HG02759 (cell line): ENCODE data around the gene ID3.

ENCODE experiments used
- ATAC-seq: cut with Tn5 transposase; IDR thresholded peaks from one replicate; pipeline ENCODE4 v1.9.1; 2021; ENCODE audit warnings: mild to moderate bottlenecking, moderate library complexity; ENCODE audit not compliant: unreplicated experiment

ID3 gene

DNA sequence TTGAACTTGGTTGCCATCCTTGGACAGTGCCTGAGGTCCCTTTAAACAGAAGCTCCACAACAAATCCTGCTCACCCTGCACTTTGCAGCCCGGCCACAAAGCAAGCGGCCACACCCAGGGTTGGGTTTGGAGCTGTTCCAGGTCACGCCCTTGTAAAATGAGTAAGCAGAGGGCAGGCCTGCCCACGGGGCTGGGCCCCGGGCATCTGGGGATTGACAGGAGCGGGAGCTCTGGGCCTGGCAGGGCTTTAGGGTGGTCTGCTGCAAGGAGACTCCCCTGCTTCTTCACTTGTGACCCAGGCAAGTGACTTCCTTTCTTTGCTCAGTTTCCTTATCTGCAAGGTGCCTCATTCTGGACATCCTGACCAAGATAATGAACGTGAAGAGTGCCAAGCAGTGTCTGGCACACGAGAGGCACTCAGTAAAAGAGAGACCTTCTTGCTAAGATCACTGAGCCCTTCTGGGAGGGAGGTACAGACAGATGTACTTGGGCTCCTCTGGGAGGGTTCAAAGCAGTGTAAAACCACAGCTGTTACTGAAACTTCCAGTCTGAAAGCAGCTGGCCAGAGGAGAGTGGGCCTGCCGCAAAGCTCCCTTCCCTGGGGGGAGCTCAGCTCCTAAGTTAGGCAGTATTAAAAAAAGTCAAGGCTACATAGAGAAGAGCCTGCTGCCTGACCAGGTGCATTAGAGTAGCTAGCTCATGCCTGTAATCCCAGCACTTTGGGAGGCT lies 30.9 kb downstream of the ID3 start:
- peak; percentile 42 for ATAC-seq

DNA sequence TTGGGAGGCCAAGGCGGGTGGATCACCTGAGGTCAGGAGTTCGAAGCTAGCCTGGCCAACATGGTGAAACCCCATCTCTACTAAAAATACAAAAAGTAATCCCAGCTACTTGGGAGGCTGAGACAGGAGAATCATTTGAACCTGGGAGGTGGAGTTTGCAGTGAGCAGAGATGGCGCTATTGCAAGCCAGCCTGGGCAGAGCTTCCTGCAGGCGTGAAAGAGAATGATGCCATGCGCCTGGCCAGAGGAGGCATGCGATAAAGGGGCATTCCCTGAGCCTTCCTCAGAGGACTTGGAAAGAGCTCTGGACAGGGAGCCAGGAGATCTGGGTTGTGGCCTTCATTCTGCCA lies 31.4 kb downstream of the ID3 start:
- no peak for ATAC-seq

DNA sequence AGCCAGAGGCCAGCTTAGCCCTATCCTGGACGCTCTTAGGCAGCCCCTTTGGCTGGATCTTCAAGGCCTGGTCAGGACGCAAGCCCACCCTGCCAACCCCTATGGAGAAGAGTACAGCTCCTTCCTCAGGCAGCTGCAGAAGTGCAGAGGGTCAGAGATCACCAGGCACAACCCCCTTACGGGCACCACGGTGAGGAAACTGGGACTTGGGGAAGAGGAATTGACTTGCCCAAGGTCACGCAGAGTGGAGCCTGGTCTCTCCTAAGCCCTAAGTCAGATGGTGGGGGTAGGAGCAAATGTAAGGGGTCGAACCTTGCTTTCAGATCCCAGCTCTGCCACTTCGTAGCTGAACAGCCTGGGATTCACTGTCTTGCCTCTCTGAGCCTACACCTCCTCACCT lies 31.9 kb downstream of the ID3 start:
- no peak for ATAC-seq

DNA sequence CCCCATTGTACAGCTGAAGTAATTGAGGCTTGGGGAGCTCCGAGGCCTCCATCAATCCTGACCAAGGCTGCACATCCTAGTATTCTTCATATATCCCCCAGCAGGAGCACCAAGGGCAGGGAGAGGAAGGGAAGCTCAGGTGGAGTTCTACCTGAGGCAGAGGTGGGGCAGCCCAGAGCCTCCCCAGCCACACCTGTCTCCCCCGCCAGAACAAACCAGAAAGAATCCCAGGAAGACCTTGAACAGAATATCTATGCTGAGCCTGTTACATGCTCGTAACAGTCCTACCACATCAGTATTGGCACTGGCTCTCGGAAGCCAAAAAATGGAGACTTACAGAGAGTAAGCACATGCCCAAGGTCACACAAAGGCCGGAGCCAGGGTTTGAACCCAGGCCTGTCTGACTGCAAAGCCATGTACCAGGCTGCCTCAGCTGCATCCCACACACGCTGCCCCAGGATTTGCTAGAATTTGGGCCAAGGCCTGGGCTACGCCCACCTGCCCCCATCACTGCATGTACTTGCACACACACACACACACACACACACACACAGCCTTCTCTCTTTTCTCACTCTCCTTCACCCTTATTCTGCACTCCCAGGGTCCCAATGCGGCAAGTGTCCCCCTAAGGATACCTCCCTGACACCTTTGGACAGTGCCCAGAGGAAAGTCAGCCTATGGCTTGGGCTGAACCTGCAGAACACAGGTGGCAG lies 32.8 kb downstream of the ID3 start:
- ATAC-seq, result no peak

DNA sequence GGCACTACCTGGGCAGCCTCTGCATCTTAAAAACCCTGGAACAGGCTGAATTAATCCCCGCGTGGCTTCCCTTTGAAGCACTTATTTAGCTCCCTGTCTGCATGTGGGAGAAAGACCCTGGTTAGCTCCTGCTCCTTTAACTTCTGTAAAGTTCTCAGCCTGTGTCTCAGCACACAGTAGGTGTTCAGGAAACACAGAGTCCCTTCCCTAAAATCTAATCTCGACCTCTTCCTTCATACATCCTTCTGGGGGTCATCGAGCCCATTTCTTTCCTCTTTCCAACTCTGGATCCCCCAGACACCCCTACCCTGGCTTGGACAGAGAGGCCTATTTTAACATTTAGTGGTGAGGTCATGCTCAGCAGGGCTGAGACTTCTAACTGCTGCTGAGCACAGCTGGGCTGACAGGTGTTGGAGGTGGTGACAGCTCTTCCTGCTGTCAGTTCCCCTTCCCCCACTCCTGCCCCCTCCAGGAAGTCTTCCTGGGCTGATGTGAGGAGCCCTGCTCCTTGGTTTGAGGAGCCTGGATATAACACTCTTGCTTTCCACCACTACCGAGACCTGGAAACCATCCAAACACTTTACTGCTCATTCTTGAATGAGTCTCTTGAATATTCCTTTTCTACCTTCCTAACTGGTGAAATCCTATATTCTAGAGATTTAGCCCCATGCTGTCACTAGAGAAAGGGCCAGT lies 33.6 kb downstream of the ID3 start:
- ATAC-seq, result no peak

DNA sequence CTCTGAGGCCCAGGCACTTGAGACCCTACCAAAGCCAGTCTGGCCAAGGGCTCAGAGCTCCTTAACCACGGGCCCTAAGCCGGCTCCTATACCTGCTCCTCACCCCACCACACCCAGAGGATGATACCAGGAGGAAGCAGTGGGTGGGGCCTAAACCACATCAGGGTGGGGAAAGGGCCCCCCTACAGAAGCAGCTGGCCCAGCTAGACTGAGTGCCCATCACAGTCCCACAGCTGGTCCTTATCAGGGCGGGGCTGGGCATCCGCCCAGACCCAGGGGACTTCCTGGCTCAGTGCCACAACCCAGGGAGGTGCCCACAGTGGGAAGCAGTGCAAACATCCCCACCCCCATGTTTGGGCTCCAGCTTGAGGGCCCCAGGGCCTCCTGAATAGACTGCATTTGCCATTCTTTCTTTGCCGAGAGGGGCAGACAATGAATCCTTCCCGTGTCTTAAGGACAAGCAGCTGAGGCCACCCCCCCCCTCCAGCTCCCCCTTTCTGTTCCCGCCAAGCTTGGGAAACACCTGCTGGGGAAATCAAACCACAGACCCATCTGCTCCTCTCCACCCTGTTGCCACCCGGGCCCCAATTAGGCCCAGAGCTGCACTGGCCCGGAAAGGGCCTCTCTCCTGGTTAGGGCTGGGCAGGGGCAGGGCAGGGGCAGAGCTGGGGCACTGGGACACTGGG lies 34.4 kb downstream of the ID3 start:
- no peak for ATAC-seq

DNA sequence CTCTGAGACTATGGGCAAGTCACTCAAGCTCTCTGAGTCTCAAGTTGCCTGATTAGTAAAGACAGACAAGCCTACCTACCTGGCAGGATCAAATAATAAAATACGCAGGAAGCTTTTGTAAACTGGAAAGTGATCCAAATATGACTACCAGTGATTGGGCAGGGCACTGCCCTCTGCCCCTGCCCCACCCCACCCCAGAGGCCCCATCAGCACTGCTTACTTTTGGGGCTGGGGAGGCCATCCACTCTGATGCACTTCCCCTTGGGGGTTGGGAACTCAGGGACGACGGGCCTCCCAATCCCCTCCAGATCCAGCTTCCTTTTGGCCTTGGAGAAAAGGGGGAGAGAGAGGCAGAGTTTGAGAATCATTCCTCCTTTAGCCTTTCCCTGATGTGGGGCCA lies 35.1 kb downstream of the ID3 start:
- ATAC-seq, result no peak

DNA sequence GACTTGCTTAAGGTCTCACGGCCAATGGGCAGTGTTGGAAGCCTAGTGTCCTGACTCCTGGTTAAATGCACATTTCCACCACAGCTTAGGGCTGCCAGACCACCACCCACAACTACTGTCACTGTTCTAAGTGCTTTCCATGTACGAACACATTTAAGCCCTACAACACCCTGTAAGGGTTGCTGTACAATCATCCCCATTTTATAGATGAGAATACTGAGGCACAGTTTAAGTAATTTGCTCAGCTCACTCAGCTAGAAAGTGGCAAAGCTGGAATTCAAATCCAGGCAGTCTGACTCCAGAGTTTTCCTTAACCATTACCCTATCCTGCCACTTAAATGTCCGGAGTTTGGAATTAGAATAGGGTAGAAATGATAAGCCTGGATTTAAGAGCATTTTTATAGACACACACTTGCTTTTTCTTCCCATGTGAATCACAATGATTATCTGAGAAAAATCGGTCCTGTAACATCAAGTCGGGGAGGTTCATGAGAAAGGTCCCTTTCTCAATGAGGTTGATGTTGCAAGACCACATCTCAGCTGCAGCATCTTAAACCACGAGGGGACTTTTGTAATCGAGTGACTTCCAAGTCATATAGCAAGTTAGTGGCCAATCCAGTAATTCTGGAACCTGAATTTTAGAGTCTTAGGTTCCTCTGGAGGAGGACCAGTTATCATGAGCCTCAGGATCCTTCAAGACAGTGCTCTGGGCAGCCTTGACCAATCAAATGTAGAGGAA lies 36.9 kb downstream of the ID3 start:
- no peak for ATAC-seq

DNA sequence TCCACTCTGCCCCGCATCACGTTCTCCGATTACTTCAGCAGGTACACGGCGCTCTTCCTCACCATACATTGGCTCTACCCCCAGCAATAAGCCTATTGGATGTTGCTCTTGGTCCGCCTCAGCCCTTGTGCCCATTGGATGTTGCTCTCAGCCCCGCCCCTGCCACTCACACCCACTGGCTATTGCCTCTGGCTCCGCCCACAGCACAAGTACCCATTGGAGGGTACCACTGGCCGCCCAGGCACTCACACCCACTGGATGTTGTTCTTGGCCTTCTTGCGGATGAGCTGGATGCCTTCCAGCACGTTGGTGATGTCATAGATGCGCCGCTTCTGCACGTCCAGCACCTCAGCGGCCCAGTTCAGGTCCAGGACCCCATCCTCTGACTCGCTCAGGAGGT lies 37.7 kb downstream of the ID3 start:
- ATAC-seq, result no peak

DNA sequence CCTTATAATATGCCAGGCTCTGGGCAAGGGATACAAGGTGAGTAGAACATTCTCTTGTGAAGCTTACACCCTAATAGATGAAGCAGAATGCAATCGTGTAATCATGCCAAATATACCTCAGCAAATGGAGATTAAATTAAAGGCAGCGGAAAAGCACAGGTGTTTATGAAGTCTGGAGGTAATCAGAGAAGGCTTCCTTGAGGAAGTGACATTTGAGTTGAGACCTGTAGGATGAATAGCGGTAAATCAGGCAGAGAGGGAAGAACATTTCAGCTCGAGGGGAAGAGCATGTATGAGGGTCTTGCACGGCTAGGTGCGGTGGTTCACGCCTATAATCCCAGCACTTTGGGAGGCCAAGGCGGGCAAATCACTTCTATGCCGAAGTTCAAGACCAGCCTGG lies 41.7 kb downstream of the ID3 start:
- no peak for ATAC-seq

DNA sequence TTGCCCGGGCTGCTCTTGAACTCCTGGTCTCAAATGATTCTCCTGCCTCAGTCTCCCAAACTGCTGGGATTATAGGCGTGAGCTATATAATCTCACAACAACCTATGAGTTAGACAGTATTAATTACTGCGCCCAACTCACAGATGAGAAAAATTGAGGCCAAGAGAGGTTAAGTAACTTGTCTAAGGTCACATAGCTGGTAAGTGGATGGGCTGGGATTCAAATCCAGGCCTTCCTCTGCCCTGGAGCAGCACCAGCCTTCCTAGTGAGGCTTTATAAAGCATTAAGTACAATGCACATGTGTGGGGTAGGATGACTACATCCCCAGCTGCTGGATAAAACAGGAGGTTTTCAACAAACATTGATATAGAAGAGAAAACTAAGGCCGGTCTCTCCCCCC lies 43.4 kb downstream of the ID3 start:
- no peak for ATAC-seq

DNA sequence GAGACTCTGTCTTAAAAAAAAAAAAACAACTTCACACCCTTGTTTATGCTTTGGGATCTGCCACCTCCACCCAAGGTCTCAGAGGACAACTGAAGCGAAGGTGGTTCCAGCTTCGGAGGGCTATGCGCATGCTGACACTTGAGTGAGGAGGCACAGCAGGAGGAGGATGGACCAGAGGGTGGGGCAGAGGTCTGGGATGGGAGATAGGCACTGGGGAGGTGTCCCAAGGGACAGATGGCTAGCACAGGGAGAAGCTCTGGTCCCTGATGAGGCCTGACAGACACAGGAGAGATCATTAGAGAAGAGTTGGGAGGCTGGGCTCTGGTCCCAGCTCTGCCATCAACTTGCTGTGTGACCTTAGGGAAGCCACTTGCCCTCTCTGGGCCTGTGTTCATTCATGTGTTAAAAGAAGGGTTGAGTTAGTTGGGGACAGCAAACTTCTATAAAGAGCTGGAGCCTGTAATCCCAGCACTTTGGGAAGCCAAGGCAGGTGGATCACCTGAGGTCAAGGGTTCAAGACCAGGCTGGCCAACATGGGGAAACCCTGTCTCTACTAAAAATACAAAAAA lies 45.1 kb downstream of the ID3 start:
- ATAC-seq, result no peak

DNA sequence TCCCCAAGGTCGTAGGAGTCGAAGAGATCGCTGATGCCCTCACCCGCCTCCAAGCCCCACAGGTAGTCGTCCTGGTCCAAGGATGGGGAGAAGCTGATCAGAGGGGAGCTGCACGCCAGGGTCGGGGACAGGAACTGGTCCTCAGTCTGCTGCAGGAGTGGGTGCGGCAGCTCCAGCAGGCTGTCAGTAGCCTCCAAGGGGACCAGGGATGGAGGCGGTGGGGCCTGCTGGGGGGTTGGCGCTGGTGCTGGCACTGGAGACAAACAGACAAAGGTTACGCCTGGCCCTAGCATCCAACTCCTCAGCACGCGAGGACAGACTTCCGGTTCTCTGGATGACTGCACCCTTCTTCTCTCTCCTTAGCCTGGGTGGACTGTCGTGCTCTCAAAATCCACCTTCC lies 49.4 kb downstream of the ID3 start:
- ATAC-seq, result no peak
